DND-41 (cell line): ENCODE results near the gene SCAPER.
"Not testable (repeated sequence)": the region's sequence is repeated elsewhere in the genome, so short reads cannot be mapped to it uniquely, and the experiment has no call there.

ENCODE experiments used
- ATAC-seq: fragments of 200-7000 bp; cut with Tn5 transposase; 3 replicates; pipeline ENCODE4 v1.9.1; 2021; ENCODE audit warnings: low read depth; ENCODE audit not compliant: insufficient read depth
- DNase-seq: peaks from one replicate; pipeline ENCODE4 v3.0.0-alpha.2; 2020
- H2AFZ ChIP-seq: 2 replicates; pipeline ENCODE4 v1.6.0; 2012; ENCODE audit warnings: low read depth, low read length
- H3K27ac ChIP-seq: 2 replicates; pipeline ENCODE4 v1.5.1; 2012; ENCODE audit warnings: low read length, inconsistent platforms
- H3K27me3 ChIP-seq: fragments of 200-600 bp; sonication (generic); 2 replicates; pipeline ENCODE4 v1.6.0; 2012; ENCODE audit warnings: low read length, mild to moderate bottlenecking, inconsistent platforms; ENCODE audit not compliant: insufficient read depth, poor library complexity
- H3K36me3 ChIP-seq: 2 replicates; pipeline ENCODE4 v1.5.1; 2012; ENCODE audit warnings: low read length, inconsistent platforms; ENCODE audit not compliant: insufficient read depth
- H3K4me1 ChIP-seq: 2 replicates; pipeline ENCODE4 v1.5.1; 2012; ENCODE audit warnings: mild to moderate bottlenecking, low read length; ENCODE audit not compliant: insufficient read depth
- H3K4me2 ChIP-seq: 2 replicates; pipeline ENCODE4 v1.6.0; 2012; ENCODE audit warnings: mild to moderate bottlenecking, moderate library complexity, low read length, inconsistent platforms; ENCODE audit not compliant: insufficient read depth
- H3K4me3 ChIP-seq, 2 experiments: fragments of 200-600 bp in 1 of 2; shearing (Covaris generic) in 1 of 2; 2 replicates each; pipeline ENCODE4 v1.5.1; 2012 to 2016; ENCODE audit warnings: inconsistent platforms in 2 of 2, low read length in 2 of 2, mild to moderate bottlenecking in 2 of 2, low read depth in 1 of 2, moderate library complexity in 1 of 2
- H3K79me2 ChIP-seq: 2 replicates; pipeline ENCODE4 v1.6.0; 2012; ENCODE audit warnings: low read length, inconsistent platforms; ENCODE audit not compliant: insufficient read depth
- H3K9ac ChIP-seq: 2 replicates; pipeline ENCODE4 v1.6.0; 2012; ENCODE audit warnings: low read depth, mild to moderate bottlenecking, inconsistent platforms, low read length, moderate library complexity
- H3K9me3 ChIP-seq: 2 replicates; pipeline ENCODE4 v1.5.1; 2012; ENCODE audit warnings: low read length, moderate library complexity, mild to moderate bottlenecking, inconsistent platforms; ENCODE audit not compliant: insufficient read depth, severe bottlenecking
- H4K20me1 ChIP-seq: 2 replicates; pipeline ENCODE4 v1.6.0; 2012; ENCODE audit warnings: low read length; ENCODE audit not compliant: insufficient read depth
- CTCF ChIP-seq: IDR thresholded peaks from 2 replicates; pipeline ENCODE4 v1.5.1; 2012; ENCODE audit warnings: borderline replicate concordance, low read length, moderate library complexity, mild to moderate bottlenecking; ENCODE audit not compliant: poor library complexity, severe bottlenecking; ENCODE audit errors: extremely low read depth
- EZH2 ChIP-seq: IDR thresholded peaks from 3 replicates; pipeline ENCODE4 v1.6.1; 2012; ENCODE audit warnings: borderline replicate concordance, low read depth, mild to moderate bottlenecking, moderate library complexity, low read length, inconsistent platforms; ENCODE audit not compliant: severe bottlenecking

The SCAPER gene

GRCh38 chr15:76894174-76894573 is 11.0 kb downstream of the SCAPER start:
- DNase-seq: no peak
- Histone ChIP-seq H3K9ac (no peak overlapping the region), H2AFZ (no peak overlapping the region), H3K36me3 (0 out of 2 replicates have a peak, but pooled peaks cover 3% of the 10 kb centered on the region), H3K79me2 (peaks cover 45% of the 10 kb centered on the region), H3K4me2 (no peak overlapping the region), H4K20me1 (no peaks in the 10 kb centered on the region), H3K4me3 (no peak overlapping the region), H3K27ac (no peak overlapping the region), H3K9me3 (no peaks in the 10 kb centered on the region), H3K27me3 (no peaks in the 10 kb centered on the region), H3K4me1 (no peaks in the 10 kb centered on the region)
- ATAC-seq: no peak
- TF ChIP-seq EZH2: no peak
- TF ChIP-seq CTCF: no peak

GRCh38 chr15:76892836-76893235 is 12.3 kb downstream of the SCAPER start:
- not testable (repeated sequence) for H3K36me3 ChIP-seq, H3K4me3 ChIP-seq, H3K9me3 ChIP-seq, H4K20me1 ChIP-seq, DNase-seq, H3K9ac ChIP-seq, H3K27ac ChIP-seq, ATAC-seq, H3K4me1 ChIP-seq, H3K27me3 ChIP-seq, H2AFZ ChIP-seq, H3K4me2 ChIP-seq
- peaks cover 43% of the 10 kb centered on the region for H3K79me2 ChIP-seq

- DNase-seq, H3K27me3 ChIP-seq, H3K36me3 ChIP-seq, H4K20me1 ChIP-seq, H3K9ac ChIP-seq, H3K9me3 ChIP-seq, H3K4me3 ChIP-seq, H3K4me2 ChIP-seq, H2AFZ ChIP-seq, ATAC-seq, H3K4me1 ChIP-seq, H3K27ac ChIP-seq: not testable (repeated sequence)
- H3K79me2 ChIP-seq: peaks cover 35% of the 10 kb centered on the region
These were observed 17.6 kb downstream of the SCAPER start for GRCh38 chr15:76887280-76888141.

- no peak for DNase-seq
- H3K27me3 ChIP-seq: no peaks in the 10 kb centered on the region
- H3K27ac ChIP-seq: no peak overlapping the region
- no peak overlapping the region for H3K9ac ChIP-seq
- H4K20me1 ChIP-seq: peaks cover 6% of the 10 kb centered on the region; the same call in 1 of the 2 replicates
- no peak for ATAC-seq
- H3K79me2 ChIP-seq: peaks cover 34% of the 10 kb centered on the region
- no peaks in the 10 kb centered on the region for H3K9me3 ChIP-seq
- no peaks in the 10 kb centered on the region for H3K4me1 ChIP-seq
- TF ChIP-seq CTCF (no peak), EZH2 (no peak)
- H3K4me2 ChIP-seq: no peak overlapping the region
- H3K36me3 ChIP-seq: peaks cover 10% of the 10 kb centered on the region
- H2AFZ ChIP-seq: no peak overlapping the region
- no peak overlapping the region for H3K4me3 ChIP-seq
These were observed 19.9 kb downstream of the SCAPER start for GRCh38 chr15:76885212-76885611.
